ENCODE data around the gene PRICKLE1.

The PRICKLE1 gene

DNA sequence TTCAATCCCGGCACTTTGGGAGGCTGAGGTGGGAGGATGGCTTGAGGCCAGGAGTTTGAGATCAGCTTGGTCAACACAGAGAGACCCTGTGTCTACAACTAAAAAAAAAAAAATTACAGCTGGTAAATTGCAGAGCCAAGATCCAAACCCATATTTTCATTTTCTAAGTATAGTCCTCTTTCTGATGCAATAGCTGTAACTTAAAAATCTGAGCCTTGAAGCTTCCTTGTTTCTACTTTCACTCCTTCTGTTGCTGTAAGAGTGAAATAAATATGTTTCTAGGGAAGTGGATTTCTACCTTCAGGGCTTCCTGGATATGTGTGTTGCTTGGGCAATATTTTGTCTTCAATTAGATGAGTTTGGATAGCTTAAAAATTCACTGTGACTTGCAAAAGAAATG is 42.0 kb upstream of the PRICKLE1 start:
- DNase-seq (ENCODE audit: low spot score) (no peak), ATAC-seq (ENCODE audit: low read depth) (no peak)
- H3K27ac ChIP-seq (ENCODE audit: poor library complexity, severe bottlenecking), result no peak overlapping the region
- TF ChIP-seq, protein P1, sequence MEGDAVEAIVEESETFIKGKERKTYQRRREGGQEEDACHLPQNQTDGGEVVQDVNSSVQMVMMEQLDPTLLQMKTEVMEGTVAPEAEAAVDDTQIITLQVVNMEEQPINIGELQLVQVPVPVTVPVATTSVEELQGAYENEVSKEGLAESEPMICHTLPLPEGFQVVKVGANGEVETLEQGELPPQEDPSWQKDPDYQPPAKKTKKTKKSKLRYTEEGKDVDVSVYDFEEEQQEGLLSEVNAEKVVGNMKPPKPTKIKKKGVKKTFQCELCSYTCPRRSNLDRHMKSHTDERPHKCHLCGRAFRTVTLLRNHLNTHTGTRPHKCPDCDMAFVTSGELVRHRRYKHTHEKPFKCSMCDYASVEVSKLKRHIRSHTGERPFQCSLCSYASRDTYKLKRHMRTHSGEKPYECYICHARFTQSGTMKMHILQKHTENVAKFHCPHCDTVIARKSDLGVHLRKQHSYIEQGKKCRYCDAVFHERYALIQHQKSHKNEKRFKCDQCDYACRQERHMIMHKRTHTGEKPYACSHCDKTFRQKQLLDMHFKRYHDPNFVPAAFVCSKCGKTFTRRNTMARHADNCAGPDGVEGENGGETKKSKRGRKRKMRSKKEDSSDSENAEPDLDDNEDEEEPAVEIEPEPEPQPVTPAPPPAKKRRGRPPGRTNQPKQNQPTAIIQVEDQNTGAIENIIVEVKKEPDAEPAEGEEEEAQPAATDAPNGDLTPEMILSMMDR (IDR thresholded peaks at IDR 0.05; ENCODE audit: poor library complexity, severe bottlenecking), result no peak
- H3K4me3 ChIP-seq (ENCODE audit: severe bottlenecking), result no peak overlapping the region
- no peaks in the 10 kb centered on the region for H3K27me3 ChIP-seq (ENCODE audit: insufficient read depth, poor library complexity, severe bottlenecking)
- peaks cover 3% of the 10 kb centered on the region for H3K4me1 ChIP-seq (ENCODE audit: insufficient read depth, poor library complexity, severe bottlenecking)
- no peaks in the 10 kb centered on the region for H3K36me3 ChIP-seq (ENCODE audit: low read depth)
- H3K9me3 ChIP-seq (ENCODE audit: severe bottlenecking), result no peaks in the 10 kb centered on the region

DNA sequence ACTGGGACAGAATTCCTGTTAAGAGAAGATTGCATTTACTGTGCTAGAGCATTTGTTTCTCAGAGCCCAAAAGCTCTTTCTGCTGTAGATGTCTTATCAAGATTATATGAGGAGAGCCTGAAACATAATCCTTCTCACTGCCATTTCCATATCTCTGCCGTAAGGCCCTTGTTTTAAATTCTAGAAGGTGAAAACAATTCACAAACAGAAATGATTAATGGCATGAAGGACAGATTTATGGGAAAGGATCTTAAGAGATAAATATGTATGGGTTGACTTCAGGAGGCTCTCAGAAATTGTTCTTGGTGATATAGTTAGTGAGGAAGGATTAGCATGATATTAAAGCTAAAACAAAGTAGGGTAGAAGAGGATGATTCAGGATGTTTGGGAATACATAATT is 40.8 kb upstream of the PRICKLE1 start:
- ATAC-seq (ENCODE audit: low read depth), result no peak
- H3K4me3 ChIP-seq (ENCODE audit: severe bottlenecking), result no peak overlapping the region
- DNase-seq (ENCODE audit: low spot score), result no peak
- no peaks in the 10 kb centered on the region for H3K27me3 ChIP-seq (ENCODE audit: insufficient read depth, poor library complexity, severe bottlenecking)
- TF ChIP-seq, protein P1 (IDR thresholded peaks at IDR 0.05; ENCODE audit: poor library complexity, severe bottlenecking), result no peak
- no peaks in the 10 kb centered on the region for H3K36me3 ChIP-seq (ENCODE audit: low read depth)
- H3K9me3 ChIP-seq (ENCODE audit: severe bottlenecking), result no peaks in the 10 kb centered on the region
- H3K27ac ChIP-seq (ENCODE audit: poor library complexity, severe bottlenecking), result no peak overlapping the region
- H3K4me1 ChIP-seq (ENCODE audit: insufficient read depth, poor library complexity, severe bottlenecking), result peaks cover 3% of the 10 kb centered on the region

- DNase-seq (ENCODE audit: low spot score) (no peak), ATAC-seq (ENCODE audit: low read depth) (no peak)
- no peak overlapping the region for H3K27ac ChIP-seq (ENCODE audit: poor library complexity, severe bottlenecking)
- no peaks in the 10 kb centered on the region for H3K9me3 ChIP-seq (ENCODE audit: severe bottlenecking)
- peaks cover 3% of the 10 kb centered on the region for H3K4me1 ChIP-seq (ENCODE audit: insufficient read depth, poor library complexity, severe bottlenecking)
- H3K4me3 ChIP-seq (ENCODE audit: severe bottlenecking), result no peak overlapping the region
- H3K27me3 ChIP-seq (ENCODE audit: insufficient read depth, poor library complexity, severe bottlenecking), result no peaks in the 10 kb centered on the region
- TF ChIP-seq, protein P1 (IDR thresholded peaks at IDR 0.05; ENCODE audit: poor library complexity, severe bottlenecking), result no peak
- H3K36me3 ChIP-seq (ENCODE audit: low read depth), result no peaks in the 10 kb centered on the region
Observed at GRCh38 chr12:42627151-42627550, 37.6 kb upstream of the PRICKLE1 start.

- TF ChIP-seq, protein P1 (IDR thresholded peaks at IDR 0.05; ENCODE audit: poor library complexity, severe bottlenecking), result no peak
- no peak overlapping the region for H3K27ac ChIP-seq (ENCODE audit: poor library complexity, severe bottlenecking)
- ATAC-seq (ENCODE audit: low read depth) (no peak), DNase-seq (ENCODE audit: low spot score) (no peak)
- no peaks in the 10 kb centered on the region for H3K4me1 ChIP-seq (ENCODE audit: insufficient read depth, poor library complexity, severe bottlenecking)
- H3K9me3 ChIP-seq (ENCODE audit: severe bottlenecking), result no peaks in the 10 kb centered on the region
- H3K36me3 ChIP-seq (ENCODE audit: low read depth), result no peaks in the 10 kb centered on the region
- H3K4me3 ChIP-seq (ENCODE audit: severe bottlenecking), result no peak overlapping the region
- no peaks in the 10 kb centered on the region for H3K27me3 ChIP-seq (ENCODE audit: insufficient read depth, poor library complexity, severe bottlenecking)
Observed at GRCh38 chr12:42625611-42626010, 36.1 kb upstream of the PRICKLE1 start.

DNA sequence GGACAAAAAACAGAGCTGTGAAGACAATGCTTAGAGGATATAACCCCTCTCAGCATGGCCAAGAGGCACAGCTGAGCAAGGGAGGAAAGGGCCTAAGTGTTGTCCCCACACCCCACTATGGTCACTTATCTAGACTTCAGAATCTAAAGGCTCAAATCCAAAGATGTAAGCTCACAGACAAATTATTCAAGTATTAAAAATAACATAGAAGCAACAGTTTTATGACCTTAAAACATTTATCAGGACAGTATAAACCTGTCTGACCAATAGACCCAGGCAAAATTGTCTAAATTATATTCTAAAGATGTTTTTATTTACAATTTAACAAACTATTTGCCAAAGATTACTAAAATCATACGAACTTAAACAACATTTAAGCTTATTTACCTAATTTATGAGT is 28.1 kb upstream of the PRICKLE1 start:
- peaks cover 8% of the 10 kb centered on the region for H3K9me3 ChIP-seq (ENCODE audit: severe bottlenecking)
- H3K36me3 ChIP-seq (ENCODE audit: low read depth), result no peaks in the 10 kb centered on the region
- no peaks in the 10 kb centered on the region for H3K27me3 ChIP-seq (ENCODE audit: insufficient read depth, poor library complexity, severe bottlenecking)
- H3K4me1 ChIP-seq (ENCODE audit: insufficient read depth, poor library complexity, severe bottlenecking), result no peaks in the 10 kb centered on the region
- H3K4me3 ChIP-seq (ENCODE audit: severe bottlenecking), result no peak overlapping the region
- TF ChIP-seq, protein P1 (IDR thresholded peaks at IDR 0.05; ENCODE audit: poor library complexity, severe bottlenecking), result no peak
- H3K27ac ChIP-seq (ENCODE audit: poor library complexity, severe bottlenecking), result no peak overlapping the region
- ATAC-seq (ENCODE audit: low read depth) (no peak), DNase-seq (ENCODE audit: low spot score) (no peak)
